HepG2 (cell line): Measurements from ENCODE around the gene TECPR1. TPM values are rescaled to one million over a fixed set of nuclear protein-coding genes. Genes with fewer than 3 reads are reported as not detected.

ENCODE experiments used
- ATAC-seq: fragments of 200-7000 bp; cut with Tn5 transposase; 3 replicates; pipeline ENCODE4 v1.9.1; 2020; ENCODE audit warnings: mild to moderate bottlenecking, moderate library complexity
- BruUV-seq: library from RNA; stranded (reverse); fragments of 400-500 nt; replicated peaks from 2 replicates; lab custom pipeline; 2021; lab: Mats Ljungman, UMichigan
- CTCF ChIA-PET: fragments of 300-600 bp; formaldehyde crosslinking; extraction: SDS; loops from one replicate; lab custom pipeline; 2021; ENCODE audit warnings: low total read pairs, inconsistent platforms, low intra/inter-chr PET ratio; lab: Yijun Ruan, JAX
- POLR2A ChIA-PET: fragments of 350-600 bp; sonication (Branson Sonifier 250); formaldehyde crosslinking; loops from one replicate; lab custom pipeline; 2020; ENCODE audit warnings: antibody characterized with exemption, inconsistent platforms; lab: Yijun Ruan, JAX
- DNase-seq: peaks from one replicate; pipeline ENCODE4 v3.0.0-alpha.2; 2015; ENCODE audit warnings: low spot score
- FAIRE-seq: peaks from 3 replicates; lab custom pipeline; 2011; peaks lifted over from hg19 to GRCh38; lab: Jason Lieb, UNC
- H2AFZ ChIP-seq: one replicate; pipeline ENCODE4 v1.6.1; 2011; ENCODE audit warnings: low read length, inconsistent platforms
- H3K27ac ChIP-seq: fragments of 300-600 bp; 3 replicates; pipeline ENCODE4 v1.8.0; 2011; ENCODE audit warnings: mixed run types, mild to moderate bottlenecking, mixed read lengths, low read length, inconsistent platforms; ENCODE audit not compliant: insufficient read depth; ENCODE audit errors: extremely low read length
- H3K27me3 ChIP-seq, 2 experiments: fragments of 200-600 bp in 1 of 2; 2 replicates in 1 of 2; 3 replicates in 1 of 2; pipeline versions ENCODE4 v1.6.0 to v1.8.0; 2011; ENCODE audit warnings: low read length in 2 of 2, mild to moderate bottlenecking in 2 of 2, moderate library complexity in 2 of 2, inconsistent platforms in 1 of 2; ENCODE audit not compliant: insufficient read depth in 2 of 2, control insufficient read depth in 1 of 2
- H3K36me3 ChIP-seq, 2 experiments: fragments of 200-600 bp in 1 of 2; replicated peaks in 1 of 2; 2 replicates in 1 of 2; 3 replicates in 1 of 2; pipeline versions ENCODE4 v1.5.1 to v1.8.0; 2011; ENCODE audit warnings: low read length in 2 of 2, inconsistent platforms in 1 of 2; ENCODE audit not compliant: insufficient read depth in 2 of 2, control insufficient read depth in 1 of 2
- H3K4me1 ChIP-seq: 2 replicates; pipeline ENCODE4 v1.5.1; 2012; ENCODE audit warnings: low read length, inconsistent platforms; ENCODE audit not compliant: insufficient read depth
- H3K4me2 ChIP-seq: 2 replicates; pipeline ENCODE4 v1.6.0; 2011; ENCODE audit warnings: low read depth, low read length, inconsistent platforms
- H3K4me3 ChIP-seq, 3 experiments: fragments of 200-600 bp in 1 of 3; sonication (generic), shearing (Covaris generic) in 1 of 3; replicated peaks in 1 of 3; 2 replicates each; pipeline ENCODE4 v1.5.1; 2011 to 2016; ENCODE audit warnings: low read length in 3 of 3, inconsistent platforms in 2 of 3, low read depth in 2 of 3, mild to moderate bottlenecking in 2 of 3, control low read depth in 1 of 3, mixed read lengths in 1 of 3; ENCODE audit not compliant: insufficient read depth in 1 of 3
- H3K79me2 ChIP-seq: one replicate; pipeline ENCODE4 v1.6.1; 2011; ENCODE audit warnings: low read length, inconsistent platforms; ENCODE audit not compliant: insufficient read depth
- H3K9ac ChIP-seq: 2 replicates; pipeline ENCODE4 v1.6.0; 2011; ENCODE audit warnings: mild to moderate bottlenecking, low read depth, low read length, inconsistent platforms; ENCODE audit not compliant: insufficient read depth
- H3K9me3 ChIP-seq: 2 replicates; pipeline ENCODE4 v1.5.1; 2012; ENCODE audit warnings: mild to moderate bottlenecking, low read length
- H4K20me1 ChIP-seq: 2 replicates; pipeline ENCODE4 v1.6.0; 2011; ENCODE audit warnings: inconsistent platforms, mild to moderate bottlenecking, low read length, moderate library complexity; ENCODE audit not compliant: insufficient read depth
- CENPT ChIP-seq: sonication (generic); formaldehyde crosslinking; IDR thresholded peaks from 2 replicates; pipeline ENCODE4 v1.8.0; 2022; ENCODE audit warnings: low read depth, mild to moderate bottlenecking, moderate library complexity, missing genetic modification reagents
- CSRNP1 ChIP-seq: sonication (generic); formaldehyde crosslinking; IDR thresholded peaks from 2 replicates; pipeline ENCODE4 v1.8.1; 2023; ENCODE audit warnings: mild to moderate bottlenecking, missing genetic modification reagents
- FOSL1 ChIP-seq: sonication (generic); formaldehyde crosslinking; IDR thresholded peaks from 2 replicates; pipeline ENCODE4 v1.9.0; 2021; ENCODE audit warnings: missing genetic modification reagents, borderline replicate concordance
- FOXP1 ChIP-seq, 2 experiments: fragments of 450-650 bp in 1 of 2; IDR thresholded peaks; 2 replicates each; pipeline ENCODE4 v1.6.1; 2017 to 2018; ENCODE audit warnings: antibody characterized with exemption in 1 of 2
- MTA1 ChIP-seq: sonication (generic); formaldehyde crosslinking; IDR thresholded peaks from 2 replicates; pipeline ENCODE4 v1.4.0; 2020; ENCODE audit warnings: missing genetic modification reagents, mild to moderate bottlenecking, borderline replicate concordance
- POLR2AphosphoS5 ChIP-seq: IDR thresholded peaks from 2 replicates; pipeline ENCODE4 v1.6.1; 2012; ENCODE audit warnings: low read depth, low read length
- RFX5 ChIP-seq: IDR thresholded peaks from 2 replicates; pipeline ENCODE4 v1.6.1; 2011; ENCODE audit warnings: low read depth, low read length, improper control_type of control experiment
- SRSF1 ChIP-seq: fragments of 200-400 bp; formaldehyde crosslinking; optimal IDR thresholded peaks from 2 replicates; pipeline ENCODE3; 2017; ENCODE audit warnings: mild to moderate bottlenecking, low read depth, low read length, moderate library complexity
- STAT6 ChIP-seq: sonication (generic); formaldehyde crosslinking; IDR thresholded peaks from 2 replicates; pipeline ENCODE4 v1.4.0; 2020; ENCODE audit warnings: missing genetic modification reagents, mild to moderate bottlenecking, borderline replicate concordance
- ZBTB38 ChIP-seq: sonication (generic); formaldehyde crosslinking; IDR thresholded peaks from 2 replicates; pipeline ENCODE4 v1.5.1; 2020; ENCODE audit warnings: mild to moderate bottlenecking, missing genetic modification reagents
- ZBTB4 ChIP-seq: sonication (generic); formaldehyde crosslinking; IDR thresholded peaks from 2 replicates; pipeline ENCODE4 v1.4.0; 2020; ENCODE audit warnings: missing genetic modification reagents, mild to moderate bottlenecking, borderline replicate concordance
- ZC3H13 ChIP-seq: sonication (generic); formaldehyde crosslinking; IDR thresholded peaks from 2 replicates; pipeline ENCODE4 v1.8.1; 2023; ENCODE audit warnings: mild to moderate bottlenecking, missing genetic modification reagents, moderate library complexity
- ZNF12 ChIP-seq: sonication (generic); formaldehyde crosslinking; IDR thresholded peaks from 2 replicates; pipeline ENCODE4 v1.5.0; 2020; ENCODE audit warnings: missing genetic modification reagents
- ZNF275 ChIP-seq: sonication (generic); formaldehyde crosslinking; IDR thresholded peaks from 2 replicates; pipeline ENCODE4 v1.8.0; 2022; ENCODE audit warnings: missing genetic modification reagents, mild to moderate bottlenecking, inconsistent platforms, borderline replicate concordance
- ZNF572 ChIP-seq: sonication (generic); formaldehyde crosslinking; IDR thresholded peaks from 2 replicates; pipeline ENCODE4 v1.5.1; 2020; ENCODE audit warnings: mild to moderate bottlenecking, missing genetic modification reagents
- WGBS: methylation state at CpG from one replicate; pipeline ENCODE4 v1.1.6; 2017; ENCODE audit warnings: low lambda C conversion rate; 5-methylcytosine and 5-hydroxymethylcytosine counted together
- in situ Hi-C: cut with HindIII; loops from 2 replicates; pipeline ENCODE4 v1.10.0; 2017; ENCODE audit warnings: low pct_unique_long_range_greater_than_20kb; ENCODE audit not compliant: extremely low pct_ligation_motif_present
- intact Hi-C: fragments of 100-400 bp; cut with micrococcal nuclease; formaldehyde crosslinking; loops from one replicate; pipeline ENCODE4 v1.10.0; 2022; ENCODE audit not compliant: unreplicated experiment
- polyA plus RNA-seq, 8 experiments: library from polyadenylated mRNA; depleted of rRNA in 3 of 8; stranded (reverse) in 7 of 8; unstranded in 1 of 8; fragments of >200 nt; fragmentation: Illumina TruSeq in 4 of 8; extraction: Trizol in 4 of 8; gene quantifications; 2 replicates each; pipeline versions ENCODE4 v1.2.1 to v1.2.3, GENCODE V29; 2011 to 2016; ENCODE audit warnings: low read depth in 4 of 8, missing spikeins in 1 of 8, mixed read lengths in 1 of 8; ENCODE audit not compliant: insufficient read depth in 1 of 8
- total RNA-seq, 5 experiments: library from RNA; depleted of rRNA; stranded (reverse); fragments of >200 nt; fragmentation: Illumina TruSeq; extraction: Trizol; gene quantifications; 2 replicates each; pipeline ENCODE4 v1.2.3, GENCODE V29; 2016; ENCODE audit warnings: low read depth in 1 of 5

Gene TECPR1
- total and polyA plus RNA-seq, 2 of the 13 experiments (the other 11 are each of a cell fraction or from before 2014, with no cell fraction given), result 2.3 to 6.3 TPM

GRCh38 chr7:98211221-98211675 is 40.8 kb downstream of the TECPR1 start, which contains the start of gene BHLHA15:
BHLHA15 (plus strand) TSS chr7:98211439; CDS start chr7:98212310, 871 bp downstream.
- BruUV-seq, result no TSS peak
- ATAC-seq (peak; percentile 67), FAIRE-seq (no peak), DNase-seq (peak; percentile 24)
- Histone ChIP-seq H4K20me1 (no peaks in the 10 kb centered on the region), H3K36me3 (peaks cover 3 to 9% of the 10 kb centered on the region in 2 experiments; a peak in 4 of 5 replicates), H3K27me3 (no peaks in the 10 kb centered on the region), H3K9ac (peak within 1 kb of the TSS; percentile 67), H3K4me3 (peak within 1 kb of the TSS; percentile 42 to 73 (median 66)), H3K27ac (peak within 1 kb of the TSS; percentile 69), H3K9me3 (no peaks in the 10 kb centered on the region), H3K79me2 (no peaks in the 10 kb centered on the region), H3K4me1 (peaks cover 17% of the 10 kb centered on the region), H2AFZ (no peak within 1 kb of the TSS), H3K4me2 (peak within 1 kb of the TSS; percentile 72)
- POLR2A ChIA-PET, result interaction anchor here (1.0 kb wide), 2 partner anchors 175 to 207 kb away, joined by 3 read pairs; no protein-coding TSS in a partner anchor
- CTCF ChIA-PET, result no interaction called here
- WGBS, result 17% methylated on average over 1 of the region's 45 CpGs
- in situ Hi-C loops, result no loop called here
- intact Hi-C loops, result no loop called here
- TF ChIP-seq ZBTB4 (CRISPR knock-in tag), result no peak
- no peak for TF ChIP-seq ZNF275
- TF ChIP-seq CENPT (CRISPR knock-in tag), result 0 out of 2 replicates have a peak, but pooled peaks have one; percentile 44
- TF ChIP-seq ZC3H13 (CRISPR knock-in tag), result 0 out of 2 replicates have a peak, but pooled peaks have one; percentile 11
- no peak for TF ChIP-seq ZBTB38
- no peak for TF ChIP-seq ZNF572
- TF ChIP-seq FOXP1 (IDR thresholded peaks at IDR 0.05), result no peak
- TF ChIP-seq FOXP1 (CRISPR knock-in tag; IDR thresholded peaks at IDR 0.05), result no peak
- no peak for TF ChIP-seq RFX5
- no peak for TF ChIP-seq ZNF12 (CRISPR knock-in tag)
- no peak for TF ChIP-seq CSRNP1 (CRISPR knock-in tag)
- peak; percentile 9; the same call in 1 of the 2 replicates for TF ChIP-seq POLR2AphosphoS5
- TF ChIP-seq MTA1, result no peak
- no peak for TF ChIP-seq FOSL1 (CRISPR knock-in tag)
- TF ChIP-seq STAT6 (CRISPR knock-in tag), result no peak
- peak; percentile 0 for TF ChIP-seq SRSF1
